Fibroblast of skin of abdomen (primary cell): ENCODE measurements around the gene LRRC27. TPM values are rescaled to one million over a fixed set of nuclear protein-coding genes. Genes with fewer than 3 reads are reported as not detected.
"Not testable (repeated sequence)": the region's sequence is repeated elsewhere in the genome, so short reads cannot be mapped to it uniquely, and the experiment has no call there.

Experiments used
- DNase-seq: peaks from one replicate; pipeline ENCODE4 v3.0.0-alpha.2; 2013
- polyA plus RNA-seq, 2 experiments: library from polyadenylated mRNA; unstranded; fragments of 120-200 nt; gene quantifications; one replicate each; pipeline ENCODE4 v1.2.1, GENCODE V29; 2013; ENCODE audit not compliant: insufficient read length in 2 of 2

LRRC27 gene
- polyA plus RNA-seq (2013, experiment 1 of 2; ENCODE audit: insufficient read length): 15.9 TPM
- polyA plus RNA-seq (2013, experiment 2 of 2; ENCODE audit: insufficient read length): 11.8 TPM

DNA sequence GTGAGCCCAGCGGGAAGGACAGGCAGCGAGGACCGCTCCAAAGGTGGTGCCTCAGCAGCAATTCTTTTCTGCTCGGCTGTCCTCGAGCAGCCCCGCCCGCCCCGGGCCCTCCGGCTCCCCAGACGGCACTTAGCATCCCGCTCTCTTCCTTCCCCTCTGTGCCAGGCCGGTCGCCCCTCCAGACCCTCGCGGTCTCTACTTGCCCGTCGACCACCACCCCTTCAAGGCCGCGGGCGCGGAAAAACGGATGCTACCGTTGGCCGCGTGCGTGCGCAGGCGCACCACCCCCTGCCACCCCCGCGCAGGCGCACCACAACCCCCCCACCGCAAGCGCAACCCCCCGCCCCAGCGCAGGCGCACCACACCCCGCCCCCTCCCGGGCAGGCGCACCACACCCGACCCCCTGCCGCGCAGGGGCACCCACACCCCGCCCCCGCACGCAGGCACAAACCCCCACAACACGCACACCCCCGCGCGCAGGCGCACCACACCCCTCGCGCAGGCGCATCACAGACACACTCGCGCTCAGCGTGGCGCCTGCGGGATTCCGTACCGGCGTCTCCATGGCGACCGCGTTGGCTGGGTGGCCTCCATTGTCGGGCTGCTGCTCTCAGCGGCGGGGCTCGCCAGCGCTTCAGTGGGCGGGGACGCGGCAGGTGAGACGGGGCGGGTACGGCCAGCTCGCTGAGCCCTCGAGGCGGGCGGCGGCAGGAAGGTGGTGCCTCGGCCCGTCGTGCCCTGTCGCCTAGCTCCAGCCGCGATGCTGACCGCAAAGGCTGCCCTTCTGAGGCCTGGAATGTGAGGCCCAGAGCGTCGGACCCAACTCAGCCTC is at the start of gene LRRC27:
TSS of gene LRRC27 (plus strand) at position 593 of the 832 bp plus-strand sequence. CDS start 1,332 bp downstream, outside the sequence.
- DNase-seq: peak; percentile 98

DNA sequence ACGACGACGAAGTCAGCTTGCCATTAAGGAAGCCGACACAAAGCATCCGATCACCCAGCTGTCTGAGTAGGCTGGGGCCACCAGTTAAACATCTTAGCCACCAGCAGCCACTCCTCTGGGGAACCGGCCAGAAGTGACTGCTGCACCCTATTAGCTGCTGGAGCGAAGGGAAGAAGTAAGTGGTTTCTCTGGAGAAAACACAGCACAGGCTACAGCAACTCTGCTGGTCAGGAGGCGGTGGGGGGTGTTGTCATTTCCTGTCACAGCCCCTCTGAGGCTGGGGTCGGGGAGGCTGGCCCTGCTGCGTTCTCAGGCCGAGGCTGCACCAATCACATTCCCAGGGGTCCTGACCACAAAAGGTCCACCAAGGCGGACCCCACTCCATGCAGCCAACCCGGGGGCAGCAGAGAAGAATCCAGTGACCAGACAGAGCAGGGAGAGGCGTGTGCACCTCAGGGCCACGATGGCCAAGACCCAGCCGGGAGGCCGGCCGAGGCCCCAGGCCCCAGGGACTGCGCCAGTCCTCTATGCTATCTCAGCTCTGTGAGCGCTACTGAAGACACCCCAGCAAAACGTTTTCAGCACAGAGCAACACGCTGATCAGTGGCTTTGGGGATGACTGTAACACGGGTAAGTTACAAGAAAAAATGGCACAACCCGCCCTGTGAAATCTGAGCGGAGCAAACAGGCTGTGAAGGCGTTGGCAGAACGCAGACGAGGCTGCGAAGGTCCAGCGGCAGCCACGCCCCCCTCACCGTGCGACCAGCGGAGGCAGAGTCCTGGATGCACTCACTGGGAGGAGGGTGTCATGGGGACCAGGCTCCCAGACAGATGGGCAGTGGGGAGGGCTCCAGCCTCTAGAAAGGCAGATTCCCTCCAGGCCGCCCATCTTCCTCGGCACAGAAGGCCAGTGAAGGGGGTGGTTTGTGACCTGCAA is 49.1 kb upstream of the LRRC27 start:
- DNase-seq: no peak

DNA sequence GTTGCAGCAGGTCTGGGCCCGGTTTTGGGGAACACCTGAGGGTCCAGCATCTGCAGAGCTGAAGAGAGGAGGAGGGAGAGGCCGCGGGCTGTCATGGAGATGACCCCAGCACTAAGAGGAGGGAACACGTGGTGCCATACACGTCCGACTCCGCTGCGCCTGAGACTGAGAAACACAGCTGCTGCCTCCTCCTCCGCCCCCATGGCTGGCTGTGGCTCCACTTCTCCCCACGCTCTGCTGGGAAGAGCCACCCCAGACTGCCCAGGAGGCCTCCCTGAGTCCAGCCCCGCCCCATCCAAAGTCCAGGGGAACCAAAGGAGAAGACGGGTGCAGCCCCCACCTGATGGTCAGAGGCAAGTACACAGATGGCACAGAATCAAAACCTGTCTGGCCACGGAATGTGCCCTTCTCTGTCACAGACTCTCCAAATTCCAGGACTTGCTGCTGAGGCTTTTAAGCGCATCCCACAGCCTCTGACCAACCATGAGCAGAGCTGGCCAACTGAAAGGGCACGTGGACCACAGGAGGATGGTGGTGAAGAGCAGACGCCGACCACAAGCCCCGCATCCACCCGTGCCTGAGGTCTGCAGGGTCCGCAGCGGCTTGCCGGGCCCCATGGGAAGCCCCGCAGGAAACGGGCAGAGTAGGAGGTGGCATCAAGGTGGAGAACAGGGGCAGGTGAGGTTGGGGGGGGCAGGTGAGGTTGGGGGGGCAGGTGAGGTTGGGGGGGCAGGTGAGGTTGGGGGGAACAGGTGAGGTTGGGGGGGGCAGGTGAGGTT is 48.2 kb upstream of the LRRC27 start:
- DNase-seq: no peak

DNA sequence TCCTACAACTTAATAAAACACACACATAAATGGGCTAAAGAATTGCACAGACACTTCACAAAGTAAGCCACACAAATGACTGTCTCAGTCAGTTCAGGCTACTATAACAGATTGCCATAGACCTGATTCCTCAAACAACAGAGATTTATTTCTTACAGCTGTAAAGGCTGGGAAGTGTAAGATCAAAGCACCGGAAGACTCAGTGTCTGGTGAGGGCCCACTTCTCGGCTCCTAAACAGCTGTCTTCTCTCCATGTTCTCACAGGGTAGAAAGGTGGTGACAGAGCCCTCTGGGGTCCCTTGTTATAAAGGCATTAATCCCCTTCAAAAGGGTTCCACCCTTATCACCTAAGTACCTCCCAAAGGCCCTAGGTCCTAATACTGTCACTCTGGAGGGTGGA is 42.6 kb upstream of the LRRC27 start:
- no peak for DNase-seq

DNA sequence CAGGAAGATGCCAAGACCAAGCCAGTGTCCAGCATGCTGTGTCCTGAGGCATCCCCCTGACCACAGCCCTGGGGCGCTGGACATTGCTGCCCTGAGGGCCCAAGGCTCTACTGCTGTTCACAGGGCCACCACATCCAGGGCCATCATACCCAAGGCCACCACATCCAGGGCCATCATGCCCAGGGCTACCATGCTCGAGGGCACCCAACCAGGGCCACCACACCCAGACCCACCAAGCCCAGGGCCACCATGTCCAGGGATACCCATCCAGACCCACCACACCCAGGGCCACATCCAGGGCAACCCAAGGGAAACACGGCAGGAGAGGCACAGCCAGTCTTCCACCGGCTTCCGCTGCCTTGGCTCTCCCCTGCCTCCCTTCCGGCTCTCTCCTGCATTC is 41.4 kb upstream of the LRRC27 start:
- no peak for DNase-seq

DNA sequence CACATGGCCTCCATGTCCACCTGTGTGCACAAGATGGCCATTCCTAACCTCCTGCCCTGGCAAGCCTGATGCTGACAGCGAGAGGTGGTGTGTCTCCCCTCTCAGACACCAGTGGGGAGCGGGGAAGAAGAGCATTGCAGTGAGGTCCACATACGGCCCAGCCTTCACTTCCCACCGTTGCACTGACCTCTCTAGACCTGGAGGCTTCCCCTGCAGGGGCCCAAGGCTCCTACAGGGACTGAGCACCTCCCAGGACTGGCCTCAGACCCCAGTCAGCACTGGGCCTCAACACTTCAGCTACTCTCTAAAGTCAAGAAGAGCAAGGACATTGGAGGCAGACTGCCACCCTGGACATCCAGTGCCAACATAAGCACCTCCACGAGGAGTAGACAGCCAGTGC is 40.2 kb upstream of the LRRC27 start:
- no peak for DNase-seq

DNA sequence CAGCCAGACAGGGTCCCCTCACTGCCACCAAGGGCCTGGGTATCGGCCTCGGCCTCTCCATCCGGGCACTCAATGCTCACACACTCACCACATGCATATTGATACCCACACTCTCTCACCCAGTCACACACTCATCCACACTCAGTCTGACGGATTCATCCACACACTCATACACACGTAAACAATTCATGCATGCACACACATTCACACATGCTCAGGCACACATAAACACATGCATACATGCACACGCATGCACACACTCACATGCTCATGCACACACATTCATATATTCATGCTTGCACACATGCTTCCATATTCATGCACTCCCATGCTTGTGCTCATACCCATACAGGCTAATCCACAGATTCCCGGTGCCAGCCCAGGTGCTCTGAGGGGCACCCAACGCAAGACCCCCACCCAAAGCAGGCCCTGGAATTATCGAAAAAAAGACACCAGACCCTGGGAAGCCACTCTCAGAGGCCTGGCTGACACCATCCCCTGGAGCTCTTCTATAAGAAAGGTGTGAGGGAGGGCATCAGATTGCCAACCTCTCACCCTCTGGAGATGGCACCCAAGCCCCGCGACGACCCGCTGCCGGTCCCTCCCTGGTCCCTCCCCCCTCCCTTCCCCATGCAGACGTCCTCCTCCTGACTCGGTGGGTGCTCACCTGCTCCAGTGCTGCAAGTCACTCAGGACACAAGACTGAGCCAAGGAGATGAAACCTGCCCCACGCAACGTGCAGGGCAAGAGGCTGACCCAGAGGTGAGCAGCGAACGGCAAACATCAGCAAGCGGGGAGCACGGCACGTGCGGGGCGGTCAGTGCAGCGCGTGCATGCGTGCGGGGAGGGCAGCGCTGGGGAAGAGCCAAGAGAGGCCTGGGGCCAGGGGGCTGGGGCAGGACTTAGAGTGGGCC is 39.4 kb upstream of the LRRC27 start:
- DNase-seq: no peak

DNA sequence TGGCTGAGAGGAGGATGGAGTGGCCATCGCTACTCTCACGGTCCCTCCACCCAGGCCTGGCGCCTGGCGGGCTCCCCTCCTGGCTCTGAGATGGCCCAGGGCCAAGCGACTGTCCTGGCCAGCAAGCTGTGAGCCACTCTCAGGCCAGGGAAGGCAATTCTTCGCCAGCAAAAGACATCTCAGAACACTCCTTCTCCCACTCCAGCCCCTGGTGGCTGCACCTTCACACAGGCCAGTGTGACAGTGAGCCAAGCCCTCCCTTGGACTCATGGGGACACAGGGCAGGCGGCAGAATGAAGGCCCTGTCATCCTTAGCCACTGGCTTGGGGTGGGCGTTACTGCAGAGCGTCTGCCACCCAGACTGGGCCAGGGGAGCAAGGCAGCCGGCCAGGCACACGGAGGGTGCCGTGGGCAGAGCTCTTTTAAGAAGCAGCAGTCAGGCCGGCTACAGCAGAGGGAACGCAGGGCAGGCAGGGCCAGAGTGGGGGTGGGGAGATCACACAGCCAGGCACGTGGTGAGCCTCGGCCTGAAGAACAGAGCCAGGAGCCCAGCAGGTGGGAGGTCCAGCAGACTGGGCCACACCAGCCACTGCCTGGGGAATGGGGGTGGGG is 38.7 kb upstream of the LRRC27 start:
- no peak for DNase-seq

DNA sequence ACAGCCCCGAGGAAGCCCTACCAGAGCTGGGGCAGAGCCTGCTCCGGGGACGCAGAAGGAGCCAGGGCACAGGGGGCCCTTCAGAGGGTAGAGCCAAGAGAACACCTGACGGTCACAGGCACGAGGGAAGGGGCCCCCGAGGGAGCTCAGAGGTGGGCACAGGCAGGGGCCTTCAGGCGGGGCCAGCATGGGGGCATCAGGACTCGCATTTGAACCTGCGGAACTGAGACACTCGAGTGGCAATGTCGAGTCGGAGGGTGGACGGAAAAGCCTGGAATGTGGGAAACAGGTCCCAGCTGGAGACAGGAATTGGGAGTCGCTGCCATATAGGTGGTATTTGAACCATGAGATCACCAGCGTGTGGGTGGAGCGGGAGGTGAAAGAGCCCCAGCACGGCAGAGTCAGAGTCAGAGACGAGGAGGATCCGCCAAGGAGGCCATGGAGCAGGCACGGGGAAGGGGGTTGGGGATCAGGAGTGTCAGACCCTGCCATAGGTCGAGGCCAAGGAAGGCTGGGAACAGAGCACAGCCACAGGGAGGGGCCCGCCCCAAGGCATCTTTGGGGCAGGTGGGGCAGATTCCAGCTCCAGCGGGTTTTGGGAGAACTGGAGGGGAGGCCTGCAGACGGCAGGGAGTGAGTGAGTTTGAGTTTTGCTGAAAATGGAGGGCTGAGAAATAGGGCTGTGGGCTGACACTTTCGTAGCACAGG is 38.0 kb upstream of the LRRC27 start:
- no peak for DNase-seq

DNA sequence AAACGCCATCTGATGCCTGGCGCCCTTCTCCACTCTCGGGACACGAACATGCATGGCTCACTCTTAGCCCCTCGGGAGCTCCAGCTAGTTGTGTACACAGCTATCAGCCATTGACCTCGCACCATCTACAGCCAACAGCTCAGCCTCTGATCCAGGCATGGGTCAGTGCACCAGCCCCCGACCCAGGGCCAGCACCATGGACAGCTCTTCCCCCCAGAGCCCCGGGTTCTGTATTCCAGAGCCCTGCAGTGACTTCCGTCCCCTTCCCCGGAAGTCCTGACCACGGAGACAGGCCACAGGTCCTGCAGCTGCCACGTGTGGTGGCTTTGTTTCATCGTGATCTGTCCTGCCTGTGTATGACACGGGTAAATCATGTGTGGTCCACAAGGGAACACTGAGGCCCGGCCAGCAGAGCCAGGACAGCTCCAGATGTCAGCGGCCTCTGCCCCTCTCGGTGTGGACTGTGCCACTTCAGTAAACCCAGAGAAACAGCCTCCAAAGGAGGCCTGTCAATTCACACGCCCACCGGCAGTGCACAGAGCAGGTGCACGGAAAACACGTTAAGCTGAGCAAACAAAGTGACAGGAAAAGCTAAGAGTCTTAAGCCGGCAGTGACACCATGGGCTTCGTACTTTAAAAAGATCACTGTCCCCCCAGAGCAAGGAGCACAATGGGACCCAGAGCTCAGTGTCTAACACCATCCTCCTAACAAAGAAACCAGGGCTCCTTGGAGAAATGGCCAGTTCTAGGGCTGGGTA is 37.3 kb upstream of the LRRC27 start:
- no peak for DNase-seq

DNA sequence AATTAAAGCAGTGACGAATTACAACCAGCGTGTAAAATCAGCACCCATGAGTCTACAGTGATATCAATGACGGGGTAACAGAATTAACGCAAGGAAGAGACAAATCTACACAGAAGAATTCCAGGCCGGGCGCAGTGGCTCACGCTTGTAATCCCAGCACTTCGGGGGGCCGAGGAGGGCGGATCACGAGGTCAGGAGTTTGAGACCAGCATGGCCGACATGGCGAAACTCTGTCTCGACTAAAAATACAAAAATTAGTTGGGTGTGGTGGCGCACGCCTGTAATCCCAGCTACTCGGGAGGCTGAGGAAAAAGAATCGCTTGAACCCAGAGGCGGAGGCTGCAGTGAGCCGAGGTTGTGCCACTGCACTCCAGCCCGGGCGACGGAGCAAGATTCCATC is 36.5 kb upstream of the LRRC27 start:
- not testable (repeated sequence) for DNase-seq

DNA sequence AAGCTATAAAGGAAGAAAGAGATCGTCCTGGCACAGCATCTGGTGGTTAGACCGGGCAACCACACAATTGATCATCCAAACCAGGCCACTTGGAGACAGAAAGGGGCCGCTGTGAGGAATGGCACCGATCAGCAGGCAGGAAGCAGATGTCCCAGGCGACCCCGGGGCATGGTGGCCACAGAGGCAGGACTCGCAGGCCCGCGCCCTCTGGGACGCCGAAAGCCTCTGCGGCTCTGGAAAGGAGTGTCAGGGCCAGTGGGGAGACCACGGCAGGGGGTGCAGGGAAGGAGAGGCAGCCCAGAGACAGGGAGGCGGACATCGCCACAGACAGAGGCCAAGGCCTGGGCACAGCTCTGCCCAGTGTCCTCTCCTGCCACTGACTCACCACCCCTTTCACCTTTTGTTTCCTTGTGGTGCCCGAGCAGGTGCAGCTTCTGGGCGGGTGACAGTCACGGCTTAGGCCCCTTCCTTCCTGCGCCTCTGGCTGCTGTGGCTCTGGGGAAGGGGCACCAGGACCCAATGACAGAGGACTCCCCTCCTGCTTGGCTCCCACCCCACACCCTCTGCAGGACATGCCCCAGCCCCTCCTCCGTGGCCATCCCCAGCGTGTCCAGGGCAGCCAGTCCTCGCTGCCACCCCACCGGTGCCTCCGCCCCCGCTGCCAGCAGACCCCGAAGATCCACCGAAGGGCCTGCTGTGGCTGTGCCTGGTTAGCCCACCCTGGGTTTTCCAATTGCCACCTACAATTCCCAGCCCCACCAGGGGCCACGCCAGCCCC is 35.1 kb upstream of the LRRC27 start:
- DNase-seq: no peak

DNA sequence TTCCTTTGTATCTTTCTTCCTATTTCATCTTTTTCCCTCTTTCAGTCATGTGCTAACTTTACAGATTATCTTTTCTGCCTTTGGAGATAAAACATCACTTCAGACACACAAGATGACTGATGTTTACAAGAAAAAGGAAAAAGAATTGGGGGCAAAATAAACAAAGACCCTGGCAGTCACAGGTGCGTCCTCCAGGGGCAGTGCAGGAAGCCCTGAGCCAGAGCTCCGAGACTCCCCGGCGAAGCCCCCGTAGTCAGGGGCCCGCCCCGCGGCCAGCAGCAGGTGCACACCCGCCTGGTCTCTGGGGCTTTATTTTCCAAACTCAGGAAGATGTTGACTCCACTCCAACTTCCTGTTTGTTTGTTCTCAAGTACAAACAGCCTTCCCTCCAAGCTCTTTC is 34.5 kb upstream of the LRRC27 start:
- DNase-seq: no peak

DNA sequence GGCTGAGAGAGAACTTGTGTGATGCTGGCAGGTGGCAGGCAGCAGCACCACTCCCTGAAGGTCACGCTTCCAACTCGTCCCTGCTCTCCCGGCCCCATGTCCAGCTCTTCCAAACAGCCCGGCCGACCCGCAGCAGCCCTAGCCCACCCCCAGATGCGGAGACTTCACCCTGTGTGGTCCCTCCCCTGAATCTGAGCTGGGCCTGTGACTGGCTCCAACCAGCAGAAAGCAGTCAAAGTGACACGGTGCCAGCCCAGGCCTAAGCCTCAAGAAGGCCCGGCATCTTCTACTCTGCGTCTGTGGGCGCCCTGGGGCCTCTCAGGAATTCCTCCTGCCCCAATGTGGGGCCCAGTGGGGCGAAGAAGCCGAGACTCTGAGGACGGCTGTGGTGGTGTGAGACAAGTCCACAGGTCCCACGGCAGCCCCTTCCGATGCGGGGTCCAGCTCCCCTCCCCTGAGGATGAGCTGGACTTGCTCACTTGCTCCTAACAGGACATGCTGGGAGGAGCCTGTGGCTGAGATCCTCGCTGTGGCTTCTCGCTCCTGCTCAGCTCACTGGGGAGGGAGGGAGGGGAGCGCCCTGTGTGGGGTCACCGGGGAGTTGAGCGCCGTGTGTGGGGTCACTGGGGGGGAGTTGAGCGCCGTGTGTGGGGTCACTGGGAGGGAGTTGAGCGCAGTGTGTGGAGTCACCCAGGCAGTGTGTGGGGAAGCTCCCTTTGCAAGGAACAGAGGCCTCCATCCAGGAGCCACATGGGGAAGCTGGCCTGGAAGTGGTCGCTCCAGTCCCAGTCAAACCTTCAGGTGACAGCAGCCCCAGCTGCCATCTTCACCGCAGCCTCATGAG is 33.7 kb upstream of the LRRC27 start:
- DNase-seq: no peak

DNA sequence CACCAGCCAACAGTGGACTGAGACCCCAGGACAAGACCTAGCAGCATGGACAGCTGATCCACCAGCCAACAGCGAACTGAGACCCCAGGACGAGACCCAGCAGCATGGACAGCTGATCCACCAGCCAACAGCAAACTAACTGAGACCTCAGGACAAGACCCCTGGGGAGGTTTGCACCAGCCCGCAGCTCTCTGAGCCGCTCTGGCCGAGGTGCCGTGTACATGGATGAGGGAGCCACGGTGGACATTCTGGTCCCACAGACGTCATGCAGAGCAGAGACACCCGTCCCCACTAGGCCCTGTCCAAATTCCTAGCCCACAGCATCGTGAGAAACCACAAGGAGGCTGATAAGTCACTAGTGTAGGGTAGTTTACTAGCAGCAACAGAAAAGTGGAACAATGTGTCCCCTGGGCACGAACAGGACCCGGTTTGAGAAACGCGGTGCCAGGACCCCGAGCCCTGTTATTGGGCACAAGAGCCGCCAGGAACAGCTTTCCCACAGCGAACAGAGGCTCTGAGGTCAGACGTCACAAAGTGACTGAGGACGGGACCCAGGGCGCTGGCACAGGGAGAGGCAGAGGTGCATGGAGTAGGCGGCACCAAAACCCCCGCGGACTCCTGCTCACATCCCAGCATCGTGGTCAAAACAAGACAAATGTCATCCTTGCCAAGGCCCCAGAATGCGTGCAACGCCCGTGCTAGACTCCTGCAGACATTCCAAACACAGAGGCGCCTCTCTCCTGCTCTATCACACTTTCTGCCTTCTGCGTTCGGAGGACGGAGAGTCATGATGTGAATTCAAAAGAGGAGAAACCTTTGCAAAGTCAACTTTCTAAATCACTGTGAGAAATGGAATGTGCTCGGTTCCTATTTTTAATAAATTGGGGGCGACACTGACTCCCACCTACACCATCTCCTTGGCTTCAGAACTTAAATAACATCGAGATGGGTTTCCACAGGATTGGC is 32.3 kb upstream of the LRRC27 start:
- DNase-seq: no peak

DNA sequence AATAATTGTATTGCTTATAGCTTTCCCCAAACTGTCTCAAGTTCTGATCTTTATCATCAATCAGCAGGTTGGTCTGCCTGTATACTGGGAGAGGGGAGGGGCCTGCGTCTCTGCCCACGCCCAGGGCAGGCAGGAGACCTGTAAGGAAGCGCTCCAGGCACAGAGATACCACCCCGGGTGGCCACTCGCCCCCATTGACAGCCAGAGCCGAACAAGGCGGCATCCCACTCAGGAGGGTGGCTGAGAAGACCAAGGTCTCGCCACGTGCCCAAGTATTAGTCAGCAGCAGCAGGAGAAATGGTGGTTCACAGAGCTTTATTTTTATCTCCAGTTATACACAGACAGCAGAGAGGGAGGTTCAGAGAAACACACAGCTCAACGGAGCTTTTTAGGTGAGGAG is 31.4 kb upstream of the LRRC27 start:
- no peak for DNase-seq
